ENCODE results near the gene THSD1. TPM values are rescaled to one million over a fixed set of nuclear protein-coding genes. Genes with fewer than 3 reads are reported as not detected.

The THSD1 gene
- total RNA-seq, 1 experiment from 2014 or later, result 0.39 TPM

- TF ChIP-seq ERG (CRISPR knock-in tag; IDR thresholded peaks at IDR 0.05) (no peak), GRHL2 (CRISPR knock-in tag; IDR thresholded peaks at IDR 0.05; ENCODE audit: insufficient replicate concordance, severe bottlenecking) (no peak), NFE2L1 (CRISPR knock-in tag; IDR thresholded peaks at IDR 0.05) (no peak), ZNF281 (CRISPR knock-in tag; IDR thresholded peaks at IDR 0.05) (no peak), ATF6 (CRISPR knock-in tag; IDR thresholded peaks at IDR 0.05) (no peak), MYBL2 (CRISPR knock-in tag; IDR thresholded peaks at IDR 0.05) (no peak), SMAD4 (CRISPR knock-in tag; IDR thresholded peaks at IDR 0.05) (no peak), PREB (CRISPR knock-in tag; IDR thresholded peaks at IDR 0.05; ENCODE audit: borderline replicate concordance) (no peak), ZNF138 (CRISPR knock-in tag; conservative IDR thresholded peaks at IDR 0.05) (no peak), ZNF416 (CRISPR knock-in tag; IDR thresholded peaks at IDR 0.05) (no peak), CREB1 (CRISPR knock-in tag; IDR thresholded peaks at IDR 0.05) (no peak), FOXP1 (CRISPR knock-in tag; IDR thresholded peaks at IDR 0.05; ENCODE audit: borderline replicate concordance) (no peak), FOXK1 (CRISPR knock-in tag; IDR thresholded peaks at IDR 0.05) (no peak)
- TF ChIP-seq, protein P1, sequence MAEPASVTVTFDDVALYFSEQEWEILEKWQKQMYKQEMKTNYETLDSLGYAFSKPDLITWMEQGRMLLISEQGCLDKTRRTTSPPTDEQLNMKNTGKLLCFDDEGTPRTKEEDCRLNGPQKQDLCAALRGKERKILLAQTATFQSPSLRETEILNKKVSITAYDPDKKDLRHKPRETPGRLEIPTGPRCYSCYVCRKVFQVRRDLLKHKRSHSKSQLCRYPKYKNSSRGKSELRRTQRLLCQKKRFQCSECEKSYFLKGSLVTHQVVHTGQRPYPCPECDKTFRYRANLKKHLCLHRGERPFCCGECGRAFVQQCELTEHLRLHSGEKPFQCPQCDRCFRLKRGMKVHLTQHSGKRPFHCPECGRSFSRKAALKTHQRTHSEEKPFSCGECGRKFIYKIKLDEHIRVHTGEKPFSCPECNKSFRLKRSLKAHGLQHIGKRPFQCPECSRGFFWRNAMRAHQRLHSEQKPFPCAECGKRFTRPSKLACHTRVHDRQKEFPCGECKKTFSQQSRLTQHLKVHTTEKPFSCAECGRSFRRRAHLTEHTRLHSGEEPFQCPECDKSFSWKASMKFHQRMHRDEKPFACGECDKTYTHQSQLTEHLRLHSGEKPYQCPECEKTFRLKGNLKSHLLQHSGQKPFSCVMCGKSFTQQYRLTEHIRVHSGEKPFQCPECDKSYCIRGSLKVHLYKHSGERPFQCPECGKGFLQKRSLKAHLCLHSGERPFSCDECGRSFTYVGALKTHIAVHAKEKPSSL (CRISPR knock-in tag; conservative IDR thresholded peaks at IDR 0.05), result no peak
Observed at GRCh38 chr13:52348983-52349780, 56.8 kb downstream of the THSD1 start (continued).

DNA sequence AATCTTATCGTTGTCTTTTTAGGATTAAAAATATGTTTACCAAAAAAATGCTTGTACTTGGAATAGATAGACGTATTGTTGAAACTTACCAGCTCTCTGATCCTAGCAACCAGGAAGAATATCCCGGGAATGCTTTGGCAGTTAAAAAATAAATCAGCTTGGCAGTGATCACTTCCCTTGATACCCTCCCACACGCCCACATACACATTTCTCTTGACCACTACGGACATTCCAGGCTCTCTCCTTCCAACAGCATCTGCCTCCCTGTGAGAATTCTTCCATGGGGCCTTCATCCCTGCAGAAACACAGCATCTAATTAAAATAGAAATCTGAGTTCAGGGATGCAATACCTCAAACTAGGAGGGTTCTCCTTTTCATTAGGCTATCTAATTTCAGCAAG is 57.9 kb downstream of the THSD1 start:
- Mint-ChIP-seq H3K27ac (no peak overlapping the region), H3K4me3 (no peak overlapping the region), H3K36me3 (no peaks in the 10 kb centered on the region), H3K4me1 (no peaks in the 10 kb centered on the region), H3K9me3 (peaks cover 7% of the 10 kb centered on the region), H3K27me3 (ENCODE audit: low read depth) (no peaks in the 10 kb centered on the region)
- no peak for DNase-seq (ENCODE audit: low spot score)
- ChIA-PET CTCF (interaction anchor here (8.1 kb wide), 1 partner anchor 102 kb away, joined by 43 read pairs; the partner anchor contains the start of gene VPS36), POLR2A (no interaction called here)
- no peak for ATAC-seq
- no peak for TF ChIP-seq ZNF263 (CRISPR knock-in tag; IDR thresholded peaks at IDR 0.05; ENCODE audit: low read depth)
- TF ChIP-seq ZNF219 (CRISPR knock-in tag; IDR thresholded peaks at IDR 0.05; ENCODE audit: borderline replicate concordance), result no peak
- TF ChIP-seq, protein P2, sequence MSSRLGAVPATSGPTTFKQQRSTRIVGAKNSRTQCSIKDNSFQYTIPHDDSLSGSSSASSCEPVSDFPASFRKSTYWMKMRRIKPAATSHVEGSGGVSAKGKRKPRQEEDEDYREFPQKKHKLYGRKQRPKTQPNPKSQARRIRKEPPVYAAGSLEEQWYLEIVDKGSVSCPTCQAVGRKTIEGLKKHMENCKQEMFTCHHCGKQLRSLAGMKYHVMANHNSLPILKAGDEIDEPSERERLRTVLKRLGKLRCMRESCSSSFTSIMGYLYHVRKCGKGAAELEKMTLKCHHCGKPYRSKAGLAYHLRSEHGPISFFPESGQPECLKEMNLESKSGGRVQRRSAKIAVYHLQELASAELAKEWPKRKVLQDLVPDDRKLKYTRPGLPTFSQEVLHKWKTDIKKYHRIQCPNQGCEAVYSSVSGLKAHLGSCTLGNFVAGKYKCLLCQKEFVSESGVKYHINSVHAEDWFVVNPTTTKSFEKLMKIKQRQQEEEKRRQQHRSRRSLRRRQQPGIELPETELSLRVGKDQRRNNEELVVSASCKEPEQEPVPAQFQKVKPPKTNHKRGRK (CRISPR knock-in tag; IDR thresholded peaks at IDR 0.05; ENCODE audit: borderline replicate concordance), result no peak
- TF ChIP-seq GTF2I (CRISPR knock-in tag; conservative IDR thresholded peaks at IDR 0.05), result no peak
- TF ChIP-seq, protein P3, sequence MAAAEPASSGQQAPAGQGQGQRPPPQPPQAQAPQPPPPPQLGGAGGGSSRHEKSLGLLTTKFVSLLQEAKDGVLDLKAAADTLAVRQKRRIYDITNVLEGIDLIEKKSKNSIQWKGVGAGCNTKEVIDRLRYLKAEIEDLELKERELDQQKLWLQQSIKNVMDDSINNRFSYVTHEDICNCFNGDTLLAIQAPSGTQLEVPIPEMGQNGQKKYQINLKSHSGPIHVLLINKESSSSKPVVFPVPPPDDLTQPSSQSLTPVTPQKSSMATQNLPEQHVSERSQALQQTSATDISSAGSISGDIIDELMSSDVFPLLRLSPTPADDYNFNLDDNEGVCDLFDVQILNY (CRISPR knock-in tag; IDR thresholded peaks at IDR 0.05), result no peak
- TF ChIP-seq NFE2L1 (CRISPR knock-in tag; IDR thresholded peaks at IDR 0.05), result no peak
- no peak for TF ChIP-seq FOXP1 (CRISPR knock-in tag; IDR thresholded peaks at IDR 0.05; ENCODE audit: borderline replicate concordance)
- TF ChIP-seq ZNF121 (CRISPR knock-in tag; IDR thresholded peaks at IDR 0.05), result no peak
- TF ChIP-seq, protein P4, sequence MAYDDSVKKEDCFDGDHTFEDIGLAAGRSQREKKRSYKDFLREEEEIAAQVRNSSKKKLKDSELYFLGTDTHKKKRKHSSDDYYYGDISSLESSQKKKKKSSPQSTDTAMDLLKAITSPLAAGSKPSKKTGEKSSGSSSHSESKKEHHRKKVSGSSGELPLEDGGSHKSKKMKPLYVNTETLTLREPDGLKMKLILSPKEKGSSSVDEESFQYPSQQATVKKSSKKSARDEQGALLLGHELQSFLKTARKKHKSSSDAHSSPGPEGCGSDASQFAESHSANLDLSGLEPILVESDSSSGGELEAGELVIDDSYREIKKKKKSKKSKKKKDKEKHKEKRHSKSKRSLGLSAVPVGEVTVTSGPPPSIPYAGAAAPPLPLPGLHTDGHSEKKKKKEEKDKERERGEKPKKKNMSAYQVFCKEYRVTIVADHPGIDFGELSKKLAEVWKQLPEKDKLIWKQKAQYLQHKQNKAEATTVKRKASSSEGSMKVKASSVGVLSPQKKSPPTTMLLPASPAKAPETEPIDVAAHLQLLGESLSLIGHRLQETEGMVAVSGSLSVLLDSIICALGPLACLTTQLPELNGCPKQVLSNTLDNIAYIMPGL (CRISPR knock-in tag; IDR thresholded peaks at IDR 0.05), result no peak
- TF ChIP-seq NR1H2 (CRISPR knock-in tag; IDR thresholded peaks at IDR 0.05), result no peak
